Upper lobe of left lung (tissue), 6 donors: ENCODE data around the gene G3BP1. TPM values are rescaled to one million over a fixed set of nuclear protein-coding genes. Genes with fewer than 3 reads are reported as not detected.
"Not testable (repeated sequence)": the region's sequence is repeated elsewhere in the genome, so short reads cannot be mapped to it uniquely, and the experiment has no call there.

Experiments used
- ATAC-seq, 2 donors: fragments of 200-7000 bp; cut with Tn5 transposase; one replicate each; pipeline ENCODE4 v1.9.1; 2022; ENCODE audit warnings: mild to moderate bottlenecking in 2 of 2, moderate library complexity in 2 of 2; ENCODE audit not compliant: low FRiP score in 2 of 2
- DNase-seq, 2 donors: peaks; one replicate each; pipeline ENCODE4 v3.0.0-alpha.2; 2019 to 2020
- H3K27ac ChIP-seq, 4 donors: fragments of 200-600 bp; sonication (generic); one replicate each; pipeline ENCODE4 v1.5.1; 2016 to 2019
- H3K27me3 ChIP-seq, 4 donors: fragments of 200-600 bp; sonication (generic); one replicate each; pipeline ENCODE4 v1.5.1; 2017 to 2019
- H3K36me3 ChIP-seq, 4 donors: fragments of 200-600 bp; sonication (generic); one replicate each; pipeline ENCODE4 v1.5.1; 2016 to 2019
- H3K4me1 ChIP-seq, 4 donors: fragments of 200-600 bp; sonication (generic); one replicate each; pipeline ENCODE4 v1.5.1; 2018 to 2019
- H3K4me3 ChIP-seq, 4 donors: fragments of 200-600 bp; sonication (generic); one replicate each; pipeline ENCODE4 v1.5.1; 2017 to 2019; ENCODE audit warnings: mild to moderate bottlenecking in 2 of 4, moderate library complexity in 1 of 4
- H3K9me3 ChIP-seq, 4 donors: fragments of 200-600 bp; sonication (generic); one replicate each; pipeline ENCODE4 v1.5.1; 2018 to 2019
- CTCF ChIP-seq, 6 experiments: fragments of 450-650 bp in 4 of 6; fragments of 200-600 bp in 2 of 6; sonication (generic) in 2 of 6; IDR thresholded peaks; one replicate each; pipeline ENCODE4 v1.5.1; 2016 to 2019; ENCODE audit warnings: antibody characterized with exemption in 6 of 6
- EP300 ChIP-seq, 4 donors: sonication (generic); formaldehyde crosslinking; IDR thresholded peaks; one replicate each; pipeline ENCODE4 v1.5.1; 2017; ENCODE audit warnings: antibody characterized with exemption in 4 of 4, control low read depth in 2 of 4
- POLR2A ChIP-seq, 4 donors: fragments of 450-650 bp; IDR thresholded peaks; one replicate each; pipeline ENCODE4 v1.5.1; 2016 to 2017; ENCODE audit warnings: antibody characterized with exemption in 4 of 4, mild to moderate bottlenecking in 2 of 4
- POLR2AphosphoS5 ChIP-seq, 2 donors: sonication (generic); formaldehyde crosslinking; IDR thresholded peaks; one replicate each; pipeline ENCODE4 v1.5.1; 2017; ENCODE audit warnings: antibody characterized with exemption in 2 of 2
- WGBS, 2 donors: methylation state at CpG; one replicate each; pipeline ENCODE4 v1.1.5; 2017 to 2018; 5-methylcytosine and 5-hydroxymethylcytosine counted together
- total RNA-seq, 6 donors: library from RNA; depleted of rRNA in 4 of 6; stranded (reverse); fragments of >200 nt in 4 of 6; gene quantifications; one replicate each; pipeline versions ENCODE4 v1.1.0 to v1.2.1, GENCODE V29; 2016 to 2021
- donor health status: DM: no; HTN: no; CAD: no; lungs with moderate emphysema.
- donor health status: DM: no; HTN: yes; CAD: no; lungs with severe emphysema.

The G3BP1 gene
- total RNA-seq, 6 donors from 2014 or later = 40.9 to 169 (median 81.6) TPM

DNA sequence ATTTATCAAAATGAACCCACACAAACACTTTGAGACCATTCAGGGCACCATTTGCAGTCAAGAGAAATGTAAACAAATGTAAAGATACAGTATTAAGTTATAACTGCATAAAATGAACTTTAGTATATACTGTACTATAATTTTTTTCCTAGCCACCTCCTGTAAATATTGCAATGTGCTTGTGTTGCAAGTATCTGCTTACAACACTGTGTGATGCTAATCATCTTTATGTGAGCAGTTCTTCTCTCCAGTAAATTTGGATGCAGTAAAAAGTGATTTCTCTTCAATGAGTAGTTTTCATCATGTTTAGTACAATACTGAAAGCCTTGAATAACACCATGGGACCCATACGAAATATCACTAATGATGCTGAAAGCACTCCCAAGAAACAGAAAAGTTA is 9.4 kb downstream of the G3BP1 start:
- no peak for TF ChIP-seq CTCF (IDR thresholded peaks at IDR 0.05)
- TF ChIP-seq EP300 (IDR thresholded peaks at IDR 0.05) = no peak
- TF ChIP-seq POLR2AphosphoS5 (IDR thresholded peaks at IDR 0.05) = no peak
- no peak for TF ChIP-seq POLR2A (IDR thresholded peaks at IDR 0.05)
- Histone ChIP-seq H3K36me3 (peaks cover 0 to 13% (median 0%) of the 10 kb centered on the region in 4 donors), H3K27ac (no peak overlapping the region), H3K9me3 (no peaks in the 10 kb centered on the region), H3K4me1 (peaks cover 45 to 60% (median 53%) of the 10 kb centered on the region in 4 donors), H3K27me3 (no peaks in the 10 kb centered on the region), H3K4me3 (no peak overlapping the region)
- ATAC-seq (no peak), DNase-seq (no peak)
- 64 to 76% methylated on average over 1 of the region's 1 CpG for whole genome bisulfite sequencing, 2 donors

GRCh38 chr5:151783664-151784063 is 11.9 kb downstream of the G3BP1 start:
- Histone ChIP-seq H3K36me3 (peaks cover 0 to 20% (median 0%) of the 10 kb centered on the region in 4 donors), H3K4me1 (peaks cover 35 to 50% (median 43%) of the 10 kb centered on the region in 4 donors)
- H3K4me3 ChIP-seq, H3K27me3 ChIP-seq, H3K9me3 ChIP-seq, H3K27ac ChIP-seq, ATAC-seq, DNase-seq: not testable (repeated sequence)
- 95 to 97% methylated on average over 16 of the region's 16 CpGs for WGBS, 2 donors

DNA sequence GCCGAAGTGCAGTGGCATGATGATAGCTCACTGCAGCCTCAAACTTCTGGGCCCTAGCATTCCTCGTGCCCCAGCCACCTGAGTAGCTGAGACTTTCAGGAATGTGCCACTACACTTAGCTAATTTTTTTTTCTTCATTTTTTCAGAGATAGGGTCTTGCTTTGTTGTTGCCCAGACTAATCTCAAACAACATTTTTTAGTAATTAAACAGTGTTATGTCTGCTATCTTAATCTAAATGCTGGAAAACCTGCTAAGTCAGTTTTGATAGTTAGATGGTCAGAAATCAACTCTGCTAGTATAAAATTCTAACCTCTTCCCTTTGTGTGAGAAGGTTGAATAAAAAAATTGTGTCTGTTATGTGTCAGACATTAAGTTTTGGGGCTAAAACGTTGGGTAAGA is 12.4 kb downstream of the G3BP1 start:
- H3K36me3 ChIP-seq = peaks cover 0 to 22% (median 0%) of the 10 kb centered on the region in 4 donors
- H3K9me3 ChIP-seq = no peaks in the 10 kb centered on the region
- DNase-seq (no peak), ATAC-seq (no peak)
- no peak for TF ChIP-seq CTCF (IDR thresholded peaks at IDR 0.05)
- TF ChIP-seq EP300 (IDR thresholded peaks at IDR 0.05) = no peak
- no peak for TF ChIP-seq POLR2A (IDR thresholded peaks at IDR 0.05)
- TF ChIP-seq POLR2AphosphoS5 (IDR thresholded peaks at IDR 0.05) = no peak
- H3K4me3 ChIP-seq = no peak overlapping the region
- H3K27me3 ChIP-seq = no peaks in the 10 kb centered on the region
- H3K4me1 ChIP-seq = peaks cover 35 to 50% (median 43%) of the 10 kb centered on the region in 4 donors
- no peak overlapping the region for H3K27ac ChIP-seq
- WGBS, 2 donors = 60 to 63% methylated on average over 3 of the region's 3 CpGs

DNA sequence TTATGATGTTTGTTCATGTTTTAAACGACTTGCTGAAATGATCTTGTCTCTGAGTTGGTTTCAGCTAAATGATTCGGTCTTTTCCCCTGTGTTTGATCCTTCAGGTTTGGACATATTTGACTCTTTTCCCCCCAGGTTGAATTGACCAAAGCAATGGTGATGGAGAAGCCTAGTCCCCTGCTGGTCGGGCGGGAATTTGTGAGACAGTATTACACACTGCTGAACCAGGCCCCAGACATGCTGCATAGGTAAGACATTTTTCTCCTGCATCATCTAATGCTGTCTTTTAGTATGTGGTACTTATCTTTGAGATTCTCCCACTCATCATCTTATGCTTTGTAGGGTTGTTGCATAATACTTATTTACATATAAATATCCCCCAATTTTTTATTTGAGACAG is 14.7 kb downstream of the G3BP1 start:
- Histone ChIP-seq H3K4me1 (peaks cover 22 to 34% (median 24%) of the 10 kb centered on the region in 4 donors), H3K36me3 (peaks cover 0 to 43% (median 13%) of the 10 kb centered on the region in 4 donors), H3K4me3 (no peak overlapping the region), H3K27me3 (no peaks in the 10 kb centered on the region), H3K9me3 (no peaks in the 10 kb centered on the region), H3K27ac (no peak overlapping the region)
- TF ChIP-seq POLR2AphosphoS5 (IDR thresholded peaks at IDR 0.05) (no peak), EP300 (IDR thresholded peaks at IDR 0.05) (no peak), CTCF (IDR thresholded peaks at IDR 0.05) (no peak), POLR2A (IDR thresholded peaks at IDR 0.05) (no peak)
- ATAC-seq (no peak), DNase-seq (no peak)
- 74 to 87% methylated on average over 4 of the region's 4 CpGs for WGBS, 2 donors

DNA sequence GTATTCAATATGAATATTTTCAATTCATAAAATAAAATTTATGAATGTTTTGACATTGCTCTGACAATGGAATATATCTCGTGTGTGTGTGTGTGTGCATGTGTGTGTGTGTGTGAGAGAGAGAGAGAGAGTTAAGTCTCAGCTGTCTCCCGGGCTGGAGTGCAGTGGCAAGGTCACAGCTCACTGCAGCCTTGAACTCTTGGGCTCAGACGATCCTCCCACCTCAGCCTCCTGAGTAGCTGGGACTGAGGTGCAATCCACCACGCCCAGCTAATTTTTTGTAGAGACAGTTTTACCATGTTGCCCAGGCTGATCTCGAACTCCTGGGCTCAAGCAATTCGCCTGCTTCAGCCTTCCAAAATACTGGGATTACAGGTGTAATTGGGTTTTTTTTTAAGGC is 16.1 kb downstream of the G3BP1 start:
- no peak overlapping the region for H3K4me3 ChIP-seq
- H3K27me3 ChIP-seq = no peaks in the 10 kb centered on the region
- no peak overlapping the region for H3K27ac ChIP-seq
- no peaks in the 10 kb centered on the region for H3K9me3 ChIP-seq
- peaks cover 15 to 25% (median 21%) of the 10 kb centered on the region in 4 donors for H3K4me1 ChIP-seq
- 83 to 91% methylated on average over 6 of the region's 6 CpGs for WGBS, 2 donors
- peaks cover 0 to 57% (median 19%) of the 10 kb centered on the region in 4 donors for H3K36me3 ChIP-seq
- DNase-seq (no peak), ATAC-seq (no peak)
- TF ChIP-seq POLR2AphosphoS5 (IDR thresholded peaks at IDR 0.05) (no peak), POLR2A (IDR thresholded peaks at IDR 0.05) (no peak), EP300 (IDR thresholded peaks at IDR 0.05) (no peak)

GRCh38 chr5:151793358-151793757 is 21.6 kb downstream of the G3BP1 start:
- Histone ChIP-seq H3K4me3 (no peak overlapping the region), H3K27ac (no peak overlapping the region), H3K4me1 (no peaks in the 10 kb centered on the region), H3K9me3 (no peaks in the 10 kb centered on the region), H3K27me3 (no peaks in the 10 kb centered on the region), H3K36me3 (peaks cover 19 to 95% (median 63%) of the 10 kb centered on the region in 4 donors)
- WGBS, 2 donors = 78 to 85% methylated on average over 3 of the region's 3 CpGs
- ATAC-seq (no peak), DNase-seq (no peak)
- no peak for TF ChIP-seq EP300 (IDR thresholded peaks at IDR 0.05)
- TF ChIP-seq POLR2A (IDR thresholded peaks at IDR 0.05) = no peak
